SK-N-MC (cell line): ENCODE measurements around the gene HDAC6.

Experiments used
- EZH2 ChIP-seq: fragments of 200-600 bp; sonication (generic); IDR thresholded peaks from one replicate; pipeline ENCODE4 v1.6.1; 2017; ENCODE audit warnings: antibody characterized with exemption
- POLR2AphosphoS5 ChIP-seq: IDR thresholded peaks from 2 replicates; pipeline ENCODE4 v1.6.1; 2012; ENCODE audit warnings: mild to moderate bottlenecking, low read depth, low read length, borderline replicate concordance

DNA sequence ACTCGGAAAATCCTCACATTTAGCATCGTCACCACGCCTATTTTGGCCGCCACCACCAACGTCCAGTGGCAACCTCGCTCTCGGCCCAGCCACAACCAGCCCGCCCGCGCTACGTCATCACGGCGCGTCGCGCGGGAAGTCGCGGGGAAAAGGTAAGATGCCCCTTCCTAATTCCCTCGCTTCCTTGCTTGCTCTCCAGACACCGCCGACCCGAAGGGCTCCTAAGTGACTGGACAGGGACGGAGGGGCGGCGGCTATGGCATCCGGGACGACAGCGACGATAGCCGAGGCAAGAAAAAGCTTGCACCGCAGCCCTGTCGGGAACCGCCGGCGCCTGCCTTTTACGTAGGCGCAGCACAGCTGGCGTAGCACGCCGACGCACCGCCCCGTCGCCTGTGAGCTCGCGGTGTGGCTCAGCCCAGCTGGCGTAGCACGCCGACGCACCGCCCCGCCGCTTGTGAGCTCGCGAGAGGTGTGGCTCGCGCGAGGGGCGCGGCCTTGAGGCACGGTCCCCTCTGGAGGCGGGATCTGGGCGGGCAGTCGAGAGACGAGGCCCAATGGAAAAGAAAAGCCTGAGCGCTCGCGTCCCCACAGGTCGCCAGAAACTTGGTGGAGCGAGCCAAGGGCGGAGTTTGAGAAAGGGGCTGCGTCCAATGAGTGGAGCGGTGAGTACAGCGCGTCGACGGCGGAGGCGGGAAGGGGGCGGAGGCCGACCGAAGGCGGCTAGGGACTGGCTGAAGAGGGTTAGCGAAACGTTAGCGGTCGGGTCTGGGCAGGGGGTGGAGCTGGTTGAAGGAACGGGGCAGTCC is at the start of gene HDAC6:
- TF ChIP-seq POLR2AphosphoS5: peak; percentile 63; the same call in 1 of the 2 replicates
- no peak for TF ChIP-seq EZH2
